ENCODE results near the gene SNX25. TPM values are rescaled to one million over a fixed set of nuclear protein-coding genes. Genes with fewer than 3 reads are reported as not detected.

SNX25 gene
- total RNA-seq, 1 experiment from 2014 or later: 16.7 TPM

DNA sequence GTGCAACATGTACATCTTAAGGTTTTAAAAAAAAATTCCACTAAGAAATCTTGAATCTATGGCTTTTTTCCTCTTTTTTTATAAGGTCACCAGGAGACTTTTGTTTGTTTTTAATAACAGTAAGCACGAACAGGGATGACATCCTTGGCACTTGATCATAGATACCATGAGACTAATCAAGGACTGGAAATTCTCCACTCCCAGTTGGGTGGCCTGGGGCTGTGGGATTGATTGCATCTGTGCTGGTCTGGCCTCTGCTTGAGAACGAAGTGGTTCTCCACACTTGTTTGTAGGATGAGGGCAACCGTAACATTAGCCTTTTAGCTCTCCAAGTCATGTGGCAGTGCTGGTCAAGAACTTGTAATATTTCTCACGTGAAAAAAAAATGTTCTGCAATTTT, 35.4 kb downstream of the SNX25 start:
- TF ChIP-seq, protein P1, sequence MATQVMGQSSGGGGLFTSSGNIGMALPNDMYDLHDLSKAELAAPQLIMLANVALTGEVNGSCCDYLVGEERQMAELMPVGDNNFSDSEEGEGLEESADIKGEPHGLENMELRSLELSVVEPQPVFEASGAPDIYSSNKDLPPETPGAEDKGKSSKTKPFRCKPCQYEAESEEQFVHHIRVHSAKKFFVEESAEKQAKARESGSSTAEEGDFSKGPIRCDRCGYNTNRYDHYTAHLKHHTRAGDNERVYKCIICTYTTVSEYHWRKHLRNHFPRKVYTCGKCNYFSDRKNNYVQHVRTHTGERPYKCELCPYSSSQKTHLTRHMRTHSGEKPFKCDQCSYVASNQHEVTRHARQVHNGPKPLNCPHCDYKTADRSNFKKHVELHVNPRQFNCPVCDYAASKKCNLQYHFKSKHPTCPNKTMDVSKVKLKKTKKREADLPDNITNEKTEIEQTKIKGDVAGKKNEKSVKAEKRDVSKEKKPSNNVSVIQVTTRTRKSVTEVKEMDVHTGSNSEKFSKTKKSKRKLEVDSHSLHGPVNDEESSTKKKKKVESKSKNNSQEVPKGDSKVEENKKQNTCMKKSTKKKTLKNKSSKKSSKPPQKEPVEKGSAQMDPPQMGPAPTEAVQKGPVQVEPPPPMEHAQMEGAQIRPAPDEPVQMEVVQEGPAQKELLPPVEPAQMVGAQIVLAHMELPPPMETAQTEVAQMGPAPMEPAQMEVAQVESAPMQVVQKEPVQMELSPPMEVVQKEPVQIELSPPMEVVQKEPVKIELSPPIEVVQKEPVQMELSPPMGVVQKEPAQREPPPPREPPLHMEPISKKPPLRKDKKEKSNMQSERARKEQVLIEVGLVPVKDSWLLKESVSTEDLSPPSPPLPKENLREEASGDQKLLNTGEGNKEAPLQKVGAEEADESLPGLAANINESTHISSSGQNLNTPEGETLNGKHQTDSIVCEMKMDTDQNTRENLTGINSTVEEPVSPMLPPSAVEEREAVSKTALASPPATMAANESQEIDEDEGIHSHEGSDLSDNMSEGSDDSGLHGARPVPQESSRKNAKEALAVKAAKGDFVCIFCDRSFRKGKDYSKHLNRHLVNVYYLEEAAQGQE (IDR thresholded peaks at IDR 0.05; ENCODE audit: insufficient read depth in 1 of 2, low read depth in 2 of 2, low read length in 1 of 2): no peak
- TF ChIP-seq SIN3A (IDR thresholded peaks at IDR 0.05; ENCODE audit: borderline replicate concordance, insufficient read depth, low read depth, low read length) (no peak), TCF7L2 (IDR thresholded peaks at IDR 0.05; ENCODE audit: low read depth, low read length) (no peak), POLR2AphosphoS5 (IDR thresholded peaks at IDR 0.05; ENCODE audit: low read depth, low read length) (no peak)
- TF ChIP-seq, protein P2, sequence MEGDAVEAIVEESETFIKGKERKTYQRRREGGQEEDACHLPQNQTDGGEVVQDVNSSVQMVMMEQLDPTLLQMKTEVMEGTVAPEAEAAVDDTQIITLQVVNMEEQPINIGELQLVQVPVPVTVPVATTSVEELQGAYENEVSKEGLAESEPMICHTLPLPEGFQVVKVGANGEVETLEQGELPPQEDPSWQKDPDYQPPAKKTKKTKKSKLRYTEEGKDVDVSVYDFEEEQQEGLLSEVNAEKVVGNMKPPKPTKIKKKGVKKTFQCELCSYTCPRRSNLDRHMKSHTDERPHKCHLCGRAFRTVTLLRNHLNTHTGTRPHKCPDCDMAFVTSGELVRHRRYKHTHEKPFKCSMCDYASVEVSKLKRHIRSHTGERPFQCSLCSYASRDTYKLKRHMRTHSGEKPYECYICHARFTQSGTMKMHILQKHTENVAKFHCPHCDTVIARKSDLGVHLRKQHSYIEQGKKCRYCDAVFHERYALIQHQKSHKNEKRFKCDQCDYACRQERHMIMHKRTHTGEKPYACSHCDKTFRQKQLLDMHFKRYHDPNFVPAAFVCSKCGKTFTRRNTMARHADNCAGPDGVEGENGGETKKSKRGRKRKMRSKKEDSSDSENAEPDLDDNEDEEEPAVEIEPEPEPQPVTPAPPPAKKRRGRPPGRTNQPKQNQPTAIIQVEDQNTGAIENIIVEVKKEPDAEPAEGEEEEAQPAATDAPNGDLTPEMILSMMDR (IDR thresholded peaks at IDR 0.05): no peak
- no peaks in the 10 kb centered on the region for H3K36me3 ChIP-seq (ENCODE audit: control insufficient read depth, insufficient read depth, low read length)
- no peaks in the 10 kb centered on the region for H3K27me3 ChIP-seq (ENCODE audit: control insufficient read depth, insufficient read depth, low read length)
- DNase-seq (ENCODE audit: low read depth, low spot score) (no peak), ATAC-seq (no peak)
- no peaks in the 10 kb centered on the region for H3K9me3 ChIP-seq (ENCODE audit: control insufficient read depth, insufficient read depth, low read depth, low read length)
- CTCF ChIA-PET: no interaction called here
- intact Hi-C loops (cut with micrococcal nuclease; ENCODE audit: unreplicated experiment): no loop called here
- in situ Hi-C loops (cut with HindIII; ENCODE audit: low pct_unique_long_range_greater_than_20kb, low sequenced_read_pairs): no loop called here
- POLR2A ChIA-PET: no interaction called here
- no TSS peak for BruUV-seq (replicated peaks)
- H3K27ac ChIP-seq (ENCODE audit: low read length): no peak overlapping the region
- no peak overlapping the region for H3K4me3 ChIP-seq (ENCODE audit: low read depth in 2 of 2, low read length in 2 of 2)
- H3K4me1 ChIP-seq (ENCODE audit: control insufficient read depth, insufficient read depth, low read length): no peaks in the 10 kb centered on the region

GRCh38 chr4:185246453-185246852, 37.1 kb downstream of the SNX25 start:
- Histone ChIP-seq H3K9me3 (ENCODE audit: control insufficient read depth, insufficient read depth, low read depth, low read length) (no peaks in the 10 kb centered on the region), H3K27ac (ENCODE audit: low read length) (peak overlapping the region; percentile 12; the same call in 1 of the 2 replicates), H3K36me3 (ENCODE audit: control insufficient read depth, insufficient read depth, low read length) (no peaks in the 10 kb centered on the region), H3K27me3 (ENCODE audit: control insufficient read depth, insufficient read depth, low read length) (no peaks in the 10 kb centered on the region), H3K4me3 (ENCODE audit: low read depth in 2 of 2, low read length in 2 of 2) (no peak overlapping the region), H3K4me1 (ENCODE audit: control insufficient read depth, insufficient read depth, low read length) (no peaks in the 10 kb centered on the region)
- no TSS peak for BruUV-seq (replicated peaks)
- ChIA-PET POLR2A (no interaction called here), CTCF (no interaction called here)
- DNase-seq (ENCODE audit: low read depth, low spot score): no peak
- TF ChIP-seq, protein P2 (IDR thresholded peaks at IDR 0.05): no peak
- TF ChIP-seq POLR2AphosphoS5 (IDR thresholded peaks at IDR 0.05; ENCODE audit: low read depth, low read length): no peak
- no peak for TF ChIP-seq SIN3A (IDR thresholded peaks at IDR 0.05; ENCODE audit: borderline replicate concordance, insufficient read depth, low read depth, low read length)
- no peak for TF ChIP-seq TCF7L2 (IDR thresholded peaks at IDR 0.05; ENCODE audit: low read depth, low read length)
- TF ChIP-seq, protein P1 (IDR thresholded peaks at IDR 0.05; ENCODE audit: insufficient read depth in 1 of 2, low read depth in 2 of 2, low read length in 1 of 2): no peak
- intact Hi-C loops (cut with micrococcal nuclease; ENCODE audit: unreplicated experiment): no loop called here
- in situ Hi-C loops (cut with HindIII; ENCODE audit: low pct_unique_long_range_greater_than_20kb, low sequenced_read_pairs): no loop called here
- ATAC-seq: no peak
